ENCODE measurements around the gene KIF2C. TPM values are rescaled to one million over a fixed set of nuclear protein-coding genes. Genes with fewer than 3 reads are reported as not detected.

KIF2C gene
- total and polyA plus RNA-seq, 9 of the 15 experiments (the other 6 are each of a cell fraction or from before 2014, with no cell fraction given) = 84.9 to 226 (median 169) TPM

DNA sequence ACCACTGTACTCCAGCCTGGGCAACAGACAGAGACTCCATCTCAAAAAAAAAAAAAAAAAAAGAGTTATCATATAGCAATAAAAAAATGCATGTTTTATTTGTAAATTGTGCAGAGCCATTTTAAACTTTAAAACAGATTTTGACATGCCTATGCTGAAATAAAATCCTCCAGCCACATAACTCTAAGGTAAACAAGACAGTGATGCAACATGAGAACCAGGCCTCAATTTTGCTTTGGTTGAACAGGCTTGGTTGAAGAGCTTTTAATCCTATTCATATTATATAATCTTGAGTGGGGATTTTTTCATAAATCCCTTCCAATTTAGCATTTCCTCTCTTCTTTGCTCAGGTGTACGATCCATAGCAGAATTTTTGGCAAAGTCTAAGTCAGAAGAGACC lies 39.1 kb upstream of the KIF2C start:
- in situ Hi-C loops (cut with MboI) = no loop called here
- Histone ChIP-seq H3K36me3 (ENCODE audit: control insufficient read depth, insufficient read depth, low read length) (no peaks in the 10 kb centered on the region), H3K4me1 (replicated peaks in 1 of 2; ENCODE audit: control insufficient read depth in 2 of 2, insufficient read depth in 2 of 2, low read length in 2 of 2) (no peaks in the 10 kb centered on the region), H3K9ac (ENCODE audit: insufficient read depth in 1 of 2, low read depth in 2 of 2, low read length in 2 of 2) (no peak overlapping the region), H3K4me3 (no peak overlapping the region), H3K27ac (ENCODE audit: extremely low read depth, low read depth, low read length) (no peak overlapping the region), H3K79me2 (ENCODE audit: control insufficient read depth, insufficient read depth, low read length) (no peaks in the 10 kb centered on the region), H3K27me3 (ENCODE audit: control insufficient read depth in 2 of 2, insufficient read depth in 2 of 2, low read length in 2 of 2) (peaks cover 25 to 36% of the 10 kb centered on the region in 2 experiments), H3K9me1 (ENCODE audit: control insufficient read depth, insufficient read depth, low read length) (no peaks in the 10 kb centered on the region), H2AFZ (ENCODE audit: low read depth, low read length) (no peak overlapping the region), H3K9me3 (replicated peaks; ENCODE audit: control insufficient read depth, insufficient read depth, low read depth, low read length) (no peaks in the 10 kb centered on the region), H3K4me2 (ENCODE audit: insufficient read depth, low read length) (no peak overlapping the region), H4K20me1 (replicated peaks; ENCODE audit: control insufficient read depth, insufficient read depth, low read length) (no peaks in the 10 kb centered on the region)
- 21% methylated on average over 1 of the region's 1 CpG for WGBS (ENCODE audit: insufficient coverage, low coverage, missing lambda C conversion rate)
- ChIA-PET CTCF (ENCODE audit: low intra/inter-chr PET ratio) (interaction anchor here (0.8 kb wide), 1 partner anchor 131 kb away, joined by 6 read pairs; no protein-coding TSS in a partner anchor), POLR2A (interaction anchor here (0.7 to 1.4 kb wide), 2 partner anchors 21 to 119 kb away, joined by 3 to 5 read pairs; no protein-coding TSS in a partner anchor)
- FAIRE-seq = no peak
- intact Hi-C loops (cut with micrococcal nuclease) = no loop called here
- no peak for ATAC-seq
- DNase-seq (ENCODE audit: extremely low read depth in 1 of 4, low spot score in 3 of 4) = no peak
- no TSS peak for BruUV-seq (replicated peaks)
- TF ChIP-seq, protein P1, sequence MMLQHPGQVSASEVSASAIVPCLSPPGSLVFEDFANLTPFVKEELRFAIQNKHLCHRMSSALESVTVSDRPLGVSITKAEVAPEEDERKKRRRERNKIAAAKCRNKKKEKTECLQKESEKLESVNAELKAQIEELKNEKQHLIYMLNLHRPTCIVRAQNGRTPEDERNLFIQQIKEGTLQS (IDR thresholded peaks at IDR 0.05) = 0 out of 2 replicates have a peak, but pooled peaks have one; percentile 32
- TF ChIP-seq, protein P1 (CRISPR knock-in tag; conservative IDR thresholded peaks at IDR 0.05) = no peak
- no peak for TF ChIP-seq ZNF143 (CRISPR knock-in tag; IDR thresholded peaks at IDR 0.05)

DNA sequence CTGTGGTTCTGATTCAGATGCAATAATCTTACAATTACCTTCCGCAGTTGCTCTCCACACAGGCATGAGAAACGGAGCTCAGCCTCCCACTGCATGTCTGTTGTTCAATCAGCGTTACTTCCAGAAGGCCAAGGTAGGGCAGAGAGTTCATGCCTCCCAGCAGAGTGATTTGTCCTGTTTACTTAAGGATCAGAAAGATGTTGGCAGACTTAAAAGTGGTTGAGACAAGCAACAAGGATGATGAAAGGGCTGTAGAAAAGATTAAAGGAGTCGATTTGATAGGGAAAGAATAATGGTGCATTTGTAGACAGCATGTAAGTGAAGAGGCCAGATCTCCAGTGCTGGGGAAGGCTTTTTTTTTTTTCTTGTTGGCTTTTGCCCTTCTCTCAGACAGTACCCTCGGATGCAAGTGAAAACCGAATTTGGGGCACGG lies 38.5 kb upstream of the KIF2C start:
- Histone ChIP-seq H3K4me3 (no peak overlapping the region), H3K4me1 (replicated peaks in 1 of 2; ENCODE audit: control insufficient read depth in 2 of 2, insufficient read depth in 2 of 2, low read length in 2 of 2) (no peaks in the 10 kb centered on the region), H3K9me1 (ENCODE audit: control insufficient read depth, insufficient read depth, low read length) (no peaks in the 10 kb centered on the region), H3K79me2 (ENCODE audit: control insufficient read depth, insufficient read depth, low read length) (no peaks in the 10 kb centered on the region), H3K9me3 (replicated peaks; ENCODE audit: control insufficient read depth, insufficient read depth, low read depth, low read length) (no peaks in the 10 kb centered on the region), H3K36me3 (ENCODE audit: control insufficient read depth, insufficient read depth, low read length) (no peaks in the 10 kb centered on the region), H3K27me3 (ENCODE audit: control insufficient read depth in 2 of 2, insufficient read depth in 2 of 2, low read length in 2 of 2) (peaks cover 31 to 39% of the 10 kb centered on the region in 2 experiments), H2AFZ (ENCODE audit: low read depth, low read length) (0 out of 2 replicates have a peak overlapping the region, but pooled peaks have one; percentile 13), H3K9ac (ENCODE audit: insufficient read depth in 1 of 2, low read depth in 2 of 2, low read length in 2 of 2) (no peak overlapping the region), H3K4me2 (ENCODE audit: insufficient read depth, low read length) (no peak overlapping the region), H4K20me1 (replicated peaks; ENCODE audit: control insufficient read depth, insufficient read depth, low read length) (no peaks in the 10 kb centered on the region), H3K27ac (ENCODE audit: extremely low read depth, low read depth, low read length) (no peak overlapping the region)
- DNase-seq (ENCODE audit: extremely low read depth in 1 of 4, low spot score in 3 of 4) = no peak
- CTCF ChIA-PET (ENCODE audit: low intra/inter-chr PET ratio) = interaction anchor here (0.8 kb wide), 1 partner anchor 130 kb away, joined by 6 read pairs; no protein-coding TSS in a partner anchor
- intact Hi-C loops (cut with micrococcal nuclease) (no loop called here), in situ Hi-C loops (cut with MboI) (no loop called here)
- 11% methylated on average over 7 of the region's 7 CpGs for WGBS (ENCODE audit: insufficient coverage, low coverage, missing lambda C conversion rate)
- POLR2A ChIA-PET = interaction anchor here (0.7 to 2.1 kb wide), 2 partner anchors 20 to 118 kb away, joined by 3 to 9 read pairs; no protein-coding TSS in a partner anchor
- FAIRE-seq = no peak
- no TSS peak for BruUV-seq (replicated peaks)
- ATAC-seq = no peak
- TF ChIP-seq ZBTB26 (CRISPR knock-in tag; IDR thresholded peaks at IDR 0.05) (no peak), PCBP1 (IDR thresholded peaks at IDR 0.05; ENCODE audit: low read depth, low read length, poor library complexity, severe bottlenecking) (no peak), ZBTB1 (CRISPR knock-in tag; IDR thresholded peaks at IDR 0.05; ENCODE audit: borderline replicate concordance, low read depth) (no peak), ZNF79 (CRISPR knock-in tag; IDR thresholded peaks at IDR 0.05; ENCODE audit: low read depth) (no peak), ZBTB43 (CRISPR knock-in tag; IDR thresholded peaks at IDR 0.05) (no peak), CBFA2T2 (conservative IDR thresholded peaks at IDR 0.05) (no peak)
- TF ChIP-seq, protein P2, sequence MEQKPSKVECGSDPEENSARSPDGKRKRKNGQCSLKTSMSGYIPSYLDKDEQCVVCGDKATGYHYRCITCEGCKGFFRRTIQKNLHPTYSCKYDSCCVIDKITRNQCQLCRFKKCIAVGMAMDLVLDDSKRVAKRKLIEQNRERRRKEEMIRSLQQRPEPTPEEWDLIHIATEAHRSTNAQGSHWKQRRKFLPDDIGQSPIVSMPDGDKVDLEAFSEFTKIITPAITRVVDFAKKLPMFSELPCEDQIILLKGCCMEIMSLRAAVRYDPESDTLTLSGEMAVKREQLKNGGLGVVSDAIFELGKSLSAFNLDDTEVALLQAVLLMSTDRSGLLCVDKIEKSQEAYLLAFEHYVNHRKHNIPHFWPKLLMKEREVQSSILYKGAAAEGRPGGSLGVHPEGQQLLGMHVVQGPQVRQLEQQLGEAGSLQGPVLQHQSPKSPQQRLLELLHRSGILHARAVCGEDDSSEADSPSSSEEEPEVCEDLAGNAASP (IDR thresholded peaks at IDR 0.05) = no peak

Measured in K562 (cell line).